ENCODE measurements around the gene CLPTM1L. TPM values are rescaled to one million over a fixed set of nuclear protein-coding genes. Genes with fewer than 3 reads are reported as not detected.

The CLPTM1L gene
- total and polyA plus RNA-seq, 9 donors = 28.1 to 96.2 (median 49.0) TPM

DNA sequence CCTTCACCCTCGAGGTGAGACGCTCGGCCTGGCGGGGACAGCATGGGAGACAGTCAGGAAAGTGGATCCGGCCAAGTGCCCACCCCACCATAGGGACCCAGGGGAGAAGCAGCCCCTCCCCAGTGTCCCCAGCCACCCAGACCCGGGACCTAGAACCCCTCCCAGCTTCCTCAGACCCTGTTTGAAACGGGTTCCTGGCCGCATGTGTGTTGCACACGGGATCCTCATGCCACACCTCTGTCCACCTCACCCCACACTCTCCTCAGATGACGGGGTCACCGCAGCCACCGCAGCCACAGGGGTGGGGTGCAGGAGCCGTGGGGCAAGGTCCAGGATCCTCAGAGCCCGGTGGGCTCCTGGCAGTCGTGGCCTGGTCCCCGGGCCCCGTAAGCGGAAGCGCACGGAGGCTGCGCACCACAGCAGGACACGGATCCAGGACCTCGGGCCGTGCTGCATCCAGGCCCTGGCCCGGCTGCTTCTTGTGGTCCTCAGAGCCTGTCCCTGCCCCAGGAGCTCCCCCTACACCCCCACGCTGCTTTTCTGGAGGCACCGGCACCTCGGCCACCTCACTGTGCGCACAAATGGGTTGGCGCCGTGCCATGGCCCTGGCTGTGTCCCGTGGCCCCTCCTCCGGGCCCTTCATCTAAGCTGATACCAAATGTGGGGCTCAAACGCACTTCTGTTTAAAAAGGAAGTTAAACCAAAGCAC, 65.3 kb downstream of the CLPTM1L start:
- H3K9me3 ChIP-seq = no peaks in the 10 kb centered on the region
- H3K36me3 ChIP-seq = no peaks in the 10 kb centered on the region
- no peak for TF ChIP-seq EP300 (IDR thresholded peaks at IDR 0.05)
- no peak for DNase-seq
- H3K27ac ChIP-seq = no peak overlapping the region
- H3K4me1 ChIP-seq (ENCODE audit: insufficient read depth) = no peaks in the 10 kb centered on the region
- 86 to 90% (median 90%) methylated on average over 34 of the region's 34 CpGs for WGBS, 3 donors
- no peak overlapping the region for H3K4me3 ChIP-seq
- intact Hi-C loops (cut with DNase I) = no loop called here
- H3K27me3 ChIP-seq = no peaks in the 10 kb centered on the region

DNA sequence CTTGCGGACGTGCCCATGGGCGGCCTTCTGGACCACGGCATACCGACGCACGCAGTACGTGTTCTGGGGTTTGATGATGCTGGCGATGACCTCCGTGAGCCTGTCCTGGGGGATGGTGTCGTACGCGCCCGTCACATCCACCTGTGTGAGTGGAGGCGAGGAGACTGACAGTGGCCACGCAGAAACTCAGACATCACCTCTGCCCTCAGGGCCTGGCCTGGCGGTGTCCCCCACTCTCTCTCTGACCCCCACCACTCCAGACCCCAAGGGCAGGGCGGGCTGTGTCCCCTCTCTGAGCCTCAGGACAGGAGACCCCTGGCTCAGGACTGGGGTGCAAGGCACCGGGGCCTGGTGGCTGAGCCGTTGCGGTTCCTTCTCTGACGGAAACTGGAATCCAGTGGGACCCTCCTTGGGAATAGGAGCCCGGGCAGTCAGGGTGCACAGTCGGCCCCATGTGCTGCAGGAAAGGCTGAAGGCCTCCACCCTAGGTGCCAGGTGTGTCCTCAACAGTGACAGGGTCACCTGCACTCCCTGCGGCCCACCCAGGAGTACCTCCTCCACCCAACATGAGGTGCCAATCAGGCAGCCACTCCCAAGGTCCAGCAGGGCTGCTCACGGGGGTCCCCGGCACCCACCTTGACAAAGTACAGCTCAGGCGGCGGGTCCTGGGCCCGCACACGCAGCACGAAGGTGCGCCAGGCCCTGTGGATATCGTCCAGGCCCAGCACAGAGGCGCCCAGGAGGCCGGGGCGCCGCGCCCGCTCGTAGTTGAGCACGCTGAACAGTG, 66.0 kb downstream of the CLPTM1L start:
- no peaks in the 10 kb centered on the region for H3K27me3 ChIP-seq
- no peak for DNase-seq
- no peaks in the 10 kb centered on the region for H3K9me3 ChIP-seq
- intact Hi-C loops (cut with DNase I) = no loop called here
- H3K36me3 ChIP-seq = no peaks in the 10 kb centered on the region
- H3K4me3 ChIP-seq = no peak overlapping the region
- no peaks in the 10 kb centered on the region for H3K4me1 ChIP-seq (ENCODE audit: insufficient read depth)
- TF ChIP-seq POLR2A (IDR thresholded peaks at IDR 0.05) = no peak
- TF ChIP-seq, protein P1, sequence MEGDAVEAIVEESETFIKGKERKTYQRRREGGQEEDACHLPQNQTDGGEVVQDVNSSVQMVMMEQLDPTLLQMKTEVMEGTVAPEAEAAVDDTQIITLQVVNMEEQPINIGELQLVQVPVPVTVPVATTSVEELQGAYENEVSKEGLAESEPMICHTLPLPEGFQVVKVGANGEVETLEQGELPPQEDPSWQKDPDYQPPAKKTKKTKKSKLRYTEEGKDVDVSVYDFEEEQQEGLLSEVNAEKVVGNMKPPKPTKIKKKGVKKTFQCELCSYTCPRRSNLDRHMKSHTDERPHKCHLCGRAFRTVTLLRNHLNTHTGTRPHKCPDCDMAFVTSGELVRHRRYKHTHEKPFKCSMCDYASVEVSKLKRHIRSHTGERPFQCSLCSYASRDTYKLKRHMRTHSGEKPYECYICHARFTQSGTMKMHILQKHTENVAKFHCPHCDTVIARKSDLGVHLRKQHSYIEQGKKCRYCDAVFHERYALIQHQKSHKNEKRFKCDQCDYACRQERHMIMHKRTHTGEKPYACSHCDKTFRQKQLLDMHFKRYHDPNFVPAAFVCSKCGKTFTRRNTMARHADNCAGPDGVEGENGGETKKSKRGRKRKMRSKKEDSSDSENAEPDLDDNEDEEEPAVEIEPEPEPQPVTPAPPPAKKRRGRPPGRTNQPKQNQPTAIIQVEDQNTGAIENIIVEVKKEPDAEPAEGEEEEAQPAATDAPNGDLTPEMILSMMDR (IDR thresholded peaks at IDR 0.05) = no peak
- TF ChIP-seq EP300 (IDR thresholded peaks at IDR 0.05) = no peak
- 91 to 95% (median 93%) methylated on average over 42 of the region's 42 CpGs for WGBS, 3 donors
- H3K27ac ChIP-seq = no peak overlapping the region

- no peaks in the 10 kb centered on the region for H3K27me3 ChIP-seq
- DNase-seq = no peak
- intact Hi-C loops (cut with DNase I) = no loop called here
- WGBS, 3 donors = 90 to 95% (median 91%) methylated on average over 13 of the region's 13 CpGs
- H3K4me3 ChIP-seq = no peak overlapping the region
- no peaks in the 10 kb centered on the region for H3K9me3 ChIP-seq
- no peaks in the 10 kb centered on the region for H3K4me1 ChIP-seq (ENCODE audit: insufficient read depth)
- TF ChIP-seq, protein P1 (IDR thresholded peaks at IDR 0.05) = no peak
- TF ChIP-seq POLR2A (IDR thresholded peaks at IDR 0.05) = no peak
- TF ChIP-seq EP300 (IDR thresholded peaks at IDR 0.05) = no peak
- H3K27ac ChIP-seq = no peak overlapping the region
- no peaks in the 10 kb centered on the region for H3K36me3 ChIP-seq
These were observed 66.7 kb downstream of the CLPTM1L start for GRCh38 chr5:1278216-1278615.

GRCh38 chr5:1277781-1278180, 67.1 kb downstream of the CLPTM1L start:
- Histone ChIP-seq H3K27me3 (no peaks in the 10 kb centered on the region), H3K27ac (no peak overlapping the region), H3K4me3 (no peak overlapping the region), H3K4me1 (ENCODE audit: insufficient read depth) (no peaks in the 10 kb centered on the region), H3K9me3 (no peaks in the 10 kb centered on the region), H3K36me3 (no peaks in the 10 kb centered on the region)
- intact Hi-C loops (cut with DNase I) = no loop called here
- TF ChIP-seq POLR2A (IDR thresholded peaks at IDR 0.05) = no peak
- no peak for TF ChIP-seq EP300 (IDR thresholded peaks at IDR 0.05)
- TF ChIP-seq, protein P1 (IDR thresholded peaks at IDR 0.05) = no peak
- 92 to 95% (median 92%) methylated on average over 10 of the region's 10 CpGs for WGBS, 3 donors
- no peak for DNase-seq

DNA sequence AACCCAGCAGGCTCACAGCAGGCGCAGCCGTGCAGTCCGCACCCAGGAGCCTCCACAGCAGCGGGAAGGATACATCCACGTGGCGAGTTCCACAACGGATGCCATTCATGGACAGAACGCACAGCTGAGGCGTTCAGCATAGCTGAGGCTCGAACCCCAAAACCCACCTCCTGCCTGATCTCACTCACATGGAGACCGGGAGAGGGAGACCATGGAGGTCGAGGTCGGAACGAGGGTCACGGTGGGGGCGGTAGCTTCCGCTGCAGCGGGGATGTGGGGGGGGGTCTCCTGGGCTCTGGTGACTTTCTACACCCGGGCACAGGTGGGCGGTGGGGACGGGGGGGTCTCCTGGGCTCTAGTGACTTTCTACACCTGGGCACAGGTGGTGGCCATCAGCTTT, 67.6 kb downstream of the CLPTM1L start:
- intact Hi-C loops (cut with DNase I) = no loop called here
- no peak for DNase-seq
- H3K36me3 ChIP-seq = no peaks in the 10 kb centered on the region
- no peak overlapping the region for H3K27ac ChIP-seq
- TF ChIP-seq POLR2A (IDR thresholded peaks at IDR 0.05) = no peak
- H3K27me3 ChIP-seq = no peaks in the 10 kb centered on the region
- H3K4me1 ChIP-seq (ENCODE audit: insufficient read depth) = no peaks in the 10 kb centered on the region
- H3K4me3 ChIP-seq = no peak overlapping the region
- 85 to 90% (median 87%) methylated on average over 21 of the region's 21 CpGs for WGBS, 3 donors
- no peaks in the 10 kb centered on the region for H3K9me3 ChIP-seq
